Measurements from ENCODE around the gene SRSF1.
"Not testable (repeated sequence)": the region's sequence is repeated elsewhere in the genome, so short reads cannot be mapped to it uniquely, and the experiment has no call there.

Gene SRSF1, protein sequence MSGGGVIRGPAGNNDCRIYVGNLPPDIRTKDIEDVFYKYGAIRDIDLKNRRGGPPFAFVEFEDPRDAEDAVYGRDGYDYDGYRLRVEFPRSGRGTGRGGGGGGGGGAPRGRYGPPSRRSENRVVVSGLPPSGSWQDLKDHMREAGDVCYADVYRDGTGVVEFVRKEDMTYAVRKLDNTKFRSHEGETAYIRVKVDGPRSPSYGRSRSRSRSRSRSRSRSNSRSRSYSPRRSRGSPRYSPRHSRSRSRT

DNA sequence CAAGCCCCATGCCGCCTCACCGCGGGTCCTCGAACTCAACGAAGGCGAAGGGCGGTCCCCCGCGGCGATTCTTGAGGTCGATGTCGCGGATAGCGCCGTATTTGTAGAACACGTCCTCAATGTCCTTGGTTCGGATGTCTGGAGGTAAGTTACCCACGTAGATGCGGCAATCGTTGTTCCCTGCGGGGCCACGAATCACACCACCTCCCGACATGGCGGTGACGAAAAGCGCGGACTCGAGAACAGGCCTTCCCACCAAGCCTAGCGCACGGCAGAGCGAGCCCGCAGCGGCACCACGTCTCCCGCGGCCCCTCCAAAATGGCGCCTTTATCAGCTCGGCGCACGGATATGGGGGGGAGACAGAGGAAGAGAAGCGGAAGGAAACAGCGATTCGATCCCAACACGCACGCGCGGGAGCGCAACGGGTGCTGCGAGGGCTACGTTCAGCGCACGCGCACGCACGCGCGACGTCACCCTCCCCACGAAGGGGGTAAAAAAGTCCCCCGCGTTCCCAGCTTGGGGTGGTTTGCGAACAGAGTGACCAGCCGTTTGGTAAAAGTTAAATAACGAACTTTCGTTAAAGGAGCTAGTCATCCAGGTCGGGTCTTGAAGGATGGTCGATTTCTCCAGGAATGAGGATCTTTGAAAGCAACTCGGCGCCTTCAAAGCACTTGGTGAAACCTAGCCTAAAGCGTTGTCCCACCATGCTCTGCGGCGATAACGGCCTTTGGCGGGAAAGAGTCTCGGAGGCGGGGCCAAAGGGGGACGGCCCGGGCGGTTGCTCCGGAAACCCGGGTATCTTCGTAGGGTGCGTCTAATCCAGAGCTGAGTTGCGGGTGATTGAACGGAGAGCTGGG lies at the start of gene SRSF1:
SRSF1 (minus strand) TSS at position 323 of the 857 bp plus-strand sequence; CDS start at position 214, 109 bp downstream.
- DNase-seq (ENCODE audit: low read depth in 2 of 2), result peak; percentile 95 to 97

DNA sequence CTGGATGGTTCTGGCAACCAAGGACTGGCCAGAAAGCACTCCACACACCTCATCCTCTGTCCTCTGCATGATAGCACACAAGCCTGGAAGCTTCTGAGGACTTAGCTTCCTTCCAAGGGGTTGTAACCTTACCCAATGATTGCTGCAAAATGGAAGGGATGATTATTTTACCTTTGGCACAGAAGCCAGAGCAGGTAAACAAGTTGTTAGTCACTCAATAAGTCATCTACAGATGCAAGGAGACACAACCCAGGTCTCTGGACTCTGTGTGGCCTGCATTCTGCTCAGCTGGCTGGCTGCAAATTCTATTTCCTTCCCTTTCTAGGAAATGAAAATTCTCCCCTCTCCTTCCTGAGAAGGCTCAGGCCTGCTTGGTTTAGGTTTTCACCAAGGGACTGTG lies 49.4 kb upstream of the SRSF1 start:
- DNase-seq (ENCODE audit: low read depth in 2 of 2), result no peak

DNA sequence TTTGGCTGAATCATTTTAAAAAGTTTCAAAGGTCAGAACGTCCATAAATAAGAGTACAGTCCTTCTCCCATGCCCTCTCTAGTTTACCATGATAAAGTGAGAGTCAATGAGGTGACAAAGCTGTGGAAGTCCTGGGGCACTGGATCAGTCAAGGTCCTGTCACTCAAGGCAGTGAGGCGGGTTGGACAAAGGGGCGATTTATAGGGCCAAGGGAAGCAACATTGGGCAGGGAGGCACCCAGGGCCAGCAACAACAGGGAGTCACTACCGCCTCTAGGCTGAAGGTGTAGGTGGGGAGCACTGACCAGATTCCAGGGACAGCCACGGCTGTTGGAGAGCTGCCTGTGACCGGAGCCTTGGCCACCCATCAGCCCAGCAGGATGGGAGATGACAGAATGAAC lies 47.6 kb upstream of the SRSF1 start:
- DNase-seq (ENCODE audit: low read depth in 2 of 2), result no peak

DNA sequence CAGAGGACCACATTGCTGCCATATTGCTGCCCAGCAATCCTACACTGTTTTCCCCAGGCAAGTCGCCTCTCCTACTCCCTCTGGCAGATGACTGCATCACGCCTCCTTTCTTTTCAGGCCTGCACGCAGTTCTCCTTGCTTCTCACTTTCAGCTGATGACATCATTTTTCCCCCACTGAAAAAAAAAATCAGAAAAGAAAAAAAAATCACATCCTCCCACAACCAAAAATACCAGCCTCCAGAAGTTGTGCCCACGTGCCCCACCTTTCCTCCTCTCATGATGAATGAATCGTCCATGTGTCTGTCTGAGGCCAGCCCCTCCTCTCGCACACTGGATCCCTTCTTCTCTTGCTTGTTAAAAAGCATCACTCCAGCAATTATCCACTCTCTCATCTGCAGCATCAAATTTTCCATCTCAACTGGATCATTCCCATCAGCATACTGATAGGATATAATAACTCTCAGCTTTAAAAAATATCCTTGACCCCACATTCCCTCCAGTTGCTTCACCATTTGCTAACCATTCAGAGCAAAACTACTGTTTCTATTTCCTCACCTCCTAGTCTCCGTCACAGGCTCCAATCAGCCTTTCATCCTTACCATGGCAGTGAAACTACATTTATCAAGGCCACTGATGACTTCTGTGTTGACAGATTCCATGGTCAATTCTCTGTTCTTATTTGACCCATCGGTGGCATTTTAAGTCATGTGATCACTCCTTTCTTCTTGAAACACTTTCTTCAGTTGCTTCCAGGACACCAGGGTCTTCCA lies 46.1 kb upstream of the SRSF1 start:
- peak in 1 of 2 experiments; percentile 8 for DNase-seq (ENCODE audit: low read depth in 2 of 2)

DNA sequence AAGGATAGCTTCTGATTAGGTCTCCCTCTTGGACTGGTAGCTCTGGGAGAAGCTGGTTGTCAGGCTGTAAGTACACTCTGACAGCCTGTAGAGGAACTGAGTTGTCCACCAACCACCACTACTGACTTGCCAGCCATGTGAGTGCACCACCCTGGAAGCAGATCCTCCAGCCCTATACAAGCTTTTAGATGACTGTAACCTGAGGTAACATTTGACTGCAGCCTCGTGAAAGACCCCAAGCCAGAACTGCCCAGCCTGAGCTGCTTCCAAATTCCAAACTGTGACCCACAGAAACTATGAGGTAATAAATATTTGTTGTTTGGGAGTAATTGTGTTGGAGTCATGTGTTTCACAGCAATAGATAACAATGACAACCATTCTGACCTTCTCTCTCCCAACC lies 45.4 kb upstream of the SRSF1 start:
- no peak for DNase-seq (ENCODE audit: low read depth in 2 of 2)

DNA sequence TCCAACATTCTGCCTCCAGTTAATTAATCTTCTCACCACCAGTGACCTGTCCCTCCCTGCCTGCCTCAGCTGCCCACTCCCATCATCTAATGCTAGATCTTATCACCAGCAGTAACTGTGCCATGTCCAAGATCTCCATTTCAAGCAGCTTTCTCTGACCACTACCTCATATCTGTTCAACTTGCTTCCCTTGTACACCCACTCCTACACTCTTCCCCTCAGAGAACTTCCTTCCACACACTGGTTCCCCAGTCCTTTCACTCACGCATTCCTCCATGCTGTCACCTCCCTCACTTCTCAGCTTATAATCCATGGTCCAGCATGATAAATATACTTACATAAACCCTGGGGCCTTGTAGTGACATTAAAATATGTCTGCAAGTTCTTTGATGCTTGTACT lies 44.4 kb upstream of the SRSF1 start:
- DNase-seq (ENCODE audit: low read depth in 2 of 2), result no peak

DNA sequence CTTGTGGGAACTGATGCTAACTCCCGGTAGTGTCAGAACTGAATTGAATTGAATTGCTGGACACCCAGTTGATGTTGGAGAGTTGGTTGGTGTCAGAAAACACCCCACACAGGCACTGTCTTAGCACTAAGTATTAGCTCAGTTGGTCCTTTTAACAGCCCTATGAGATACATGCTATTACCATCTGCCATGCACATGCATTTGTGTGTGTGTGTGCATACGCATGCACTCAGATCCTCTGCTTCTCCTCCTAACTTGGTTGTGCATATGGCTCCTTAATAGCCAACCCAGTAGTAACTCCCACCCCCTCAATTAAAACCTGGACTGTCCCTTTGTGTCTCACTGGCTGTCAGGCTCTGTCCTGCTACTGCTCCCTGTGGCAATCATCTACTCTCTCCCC lies 43.9 kb upstream of the SRSF1 start:
- no peak for DNase-seq (ENCODE audit: low read depth in 2 of 2)

DNA sequence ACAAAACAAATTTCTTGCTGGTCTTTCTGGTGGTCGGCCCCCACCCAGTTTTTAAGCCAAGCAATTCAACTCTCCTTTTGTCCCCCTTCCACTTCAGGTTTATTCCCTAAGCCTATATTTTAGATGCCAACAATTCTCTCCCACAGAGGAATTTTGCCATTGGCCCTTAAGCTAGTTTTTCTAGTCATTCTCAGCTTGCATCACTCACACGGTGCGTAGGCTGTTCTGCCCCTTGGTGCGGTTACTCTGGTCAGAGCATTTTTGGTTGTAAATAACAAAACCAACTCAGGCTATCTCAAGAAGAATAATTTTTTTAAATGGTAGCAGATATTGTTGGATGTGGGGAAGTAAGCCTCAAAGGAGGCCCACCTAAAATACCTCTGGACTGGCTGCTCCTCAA lies 42.5 kb upstream of the SRSF1 start:
- no peak for DNase-seq (ENCODE audit: low read depth in 2 of 2)

DNA sequence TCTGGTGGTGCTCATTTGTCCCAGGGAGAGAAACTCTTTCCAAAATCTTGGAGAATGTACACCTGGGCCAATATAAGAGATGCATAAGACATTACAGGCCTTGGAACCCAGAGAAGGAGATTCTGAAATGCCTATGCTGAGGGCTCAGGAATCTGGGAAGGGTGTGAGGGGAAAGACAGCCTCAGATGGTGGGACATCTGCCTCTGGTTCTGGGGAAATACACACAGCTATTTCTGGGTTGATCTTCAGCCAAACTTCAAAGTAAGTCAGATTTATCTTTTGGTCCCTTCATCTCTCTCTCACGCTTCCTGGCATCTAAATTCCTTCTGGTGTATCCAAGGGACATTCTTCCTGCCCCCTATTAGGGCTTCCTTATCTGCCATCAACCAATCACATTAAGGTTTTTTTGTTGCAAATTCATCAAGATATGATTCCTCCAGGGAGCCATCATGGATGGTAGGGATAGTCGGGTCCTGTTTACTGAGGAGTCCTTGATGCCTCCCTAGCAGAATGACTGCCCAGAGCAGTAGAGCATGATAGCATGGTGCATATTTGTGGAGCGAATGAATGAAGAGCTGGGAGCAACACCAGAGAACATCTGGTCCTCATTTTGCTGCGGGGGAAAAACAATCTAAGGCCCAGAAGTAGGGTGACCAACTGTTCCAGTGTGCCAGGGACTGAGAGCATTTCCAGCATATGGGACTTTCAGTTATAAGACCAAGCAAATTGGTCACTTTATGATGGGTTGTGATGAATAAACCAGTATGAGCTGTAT lies 40.5 kb upstream of the SRSF1 start:
- no peak for DNase-seq (ENCODE audit: low read depth in 2 of 2)

DNA sequence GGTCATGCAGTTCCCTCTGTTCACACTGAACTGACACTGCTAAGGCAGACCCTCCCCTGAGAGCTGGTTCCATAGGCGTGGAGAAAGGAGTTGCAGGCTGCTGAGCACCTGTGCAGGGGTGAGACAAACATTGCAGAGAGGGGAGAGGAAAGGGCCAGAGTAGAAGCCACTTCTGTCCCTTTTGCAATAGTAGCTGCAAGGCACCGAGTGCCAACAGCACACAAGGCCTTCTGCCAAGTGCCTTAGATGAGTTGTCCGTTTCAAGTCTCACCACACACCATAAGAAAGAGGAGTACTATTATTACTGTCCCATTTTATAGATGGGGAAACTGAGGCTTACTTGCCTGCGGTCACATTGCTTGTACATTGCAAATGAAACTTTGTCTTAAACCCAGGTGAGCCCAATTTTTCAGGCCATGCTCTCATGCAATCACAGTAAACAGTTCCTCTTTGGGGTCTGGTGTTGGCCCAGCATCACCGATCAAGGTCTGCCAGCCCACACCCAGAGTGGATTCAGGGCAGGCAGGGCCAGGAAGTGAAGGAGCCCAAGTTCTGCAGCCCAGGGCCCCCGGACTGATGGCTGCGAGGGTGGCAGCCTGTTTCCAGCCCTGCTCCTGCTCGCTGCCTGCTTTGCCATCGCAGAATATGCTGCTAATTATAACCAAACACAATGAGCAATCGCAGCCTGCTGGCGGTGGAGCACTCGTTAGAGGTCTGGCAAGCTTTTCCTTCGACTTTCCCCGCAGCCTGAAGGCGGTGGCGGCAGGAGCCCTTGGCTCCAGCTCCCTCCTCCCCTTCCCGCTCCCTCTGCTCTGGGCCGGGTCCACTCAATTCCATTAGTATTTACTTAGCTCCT lies 39.4 kb upstream of the SRSF1 start:
- no peak for DNase-seq (ENCODE audit: low read depth in 2 of 2)

DNA sequence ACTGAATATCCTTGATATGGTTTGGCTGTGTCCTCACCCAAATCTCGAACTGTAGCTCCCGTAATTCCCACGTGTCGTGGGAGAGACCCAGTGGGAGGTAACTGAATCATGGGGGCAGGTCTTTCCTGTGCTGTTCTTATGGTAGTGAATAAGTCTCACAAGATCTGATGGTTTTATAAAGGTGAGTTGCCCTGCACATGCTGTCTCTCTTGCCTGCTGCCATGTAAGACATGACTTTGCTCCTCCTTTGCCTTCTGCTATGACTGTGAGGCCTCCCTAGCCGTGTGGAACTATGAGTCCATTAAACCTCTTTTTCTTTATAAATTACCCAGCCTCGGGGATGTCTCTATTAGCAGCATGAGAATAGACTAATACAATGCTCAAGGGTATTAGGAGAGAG lies 37.2 kb upstream of the SRSF1 start:
- not testable (repeated sequence) for DNase-seq (ENCODE audit: low read depth in 2 of 2)

DNA sequence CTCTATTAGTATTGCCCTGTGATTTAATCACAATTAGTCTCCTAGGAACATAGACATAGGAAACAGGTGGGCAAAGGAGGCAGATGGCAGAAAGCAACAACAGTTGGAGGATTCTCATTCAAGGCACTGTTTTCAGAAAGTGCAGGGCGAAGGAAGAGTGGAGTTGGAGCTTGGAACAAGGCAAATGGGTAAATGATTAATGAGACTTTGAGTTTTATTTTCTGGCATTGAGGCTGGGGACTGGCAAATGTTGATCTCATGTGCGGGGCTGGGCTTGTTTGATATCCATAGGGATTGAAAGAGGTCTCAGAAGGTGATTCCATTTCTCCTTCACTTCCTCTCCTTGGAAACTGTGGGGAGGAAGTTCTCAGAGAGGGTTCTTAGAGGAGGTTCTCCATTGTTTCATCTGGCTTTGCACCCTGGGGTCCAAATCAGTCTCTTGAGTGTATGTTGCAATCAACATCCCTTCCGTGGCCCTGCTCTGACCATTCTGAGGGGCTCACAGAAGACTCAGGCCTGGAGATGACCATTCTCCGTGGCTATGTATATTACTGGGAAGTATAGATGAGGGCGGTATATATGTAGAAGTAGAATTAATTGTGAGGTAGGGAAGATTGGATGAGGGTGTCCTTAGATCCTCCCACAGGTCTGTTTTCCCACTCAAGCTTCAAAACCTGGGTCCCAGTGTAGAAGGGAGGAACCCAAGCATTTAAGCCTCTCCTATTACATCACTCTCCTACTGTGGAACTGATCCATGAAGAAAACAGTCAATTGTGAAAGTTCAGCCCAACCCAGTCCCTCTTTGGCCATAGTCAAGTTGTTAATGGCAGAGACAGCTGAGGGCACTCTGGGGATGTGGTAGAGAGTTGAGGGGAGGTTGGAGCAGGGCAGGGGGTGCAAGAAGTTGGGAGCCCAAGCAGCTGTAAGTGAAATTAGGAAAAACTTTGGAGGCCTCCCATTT lies 36.5 kb upstream of the SRSF1 start:
- DNase-seq (ENCODE audit: low read depth in 2 of 2), result no peak

DNA sequence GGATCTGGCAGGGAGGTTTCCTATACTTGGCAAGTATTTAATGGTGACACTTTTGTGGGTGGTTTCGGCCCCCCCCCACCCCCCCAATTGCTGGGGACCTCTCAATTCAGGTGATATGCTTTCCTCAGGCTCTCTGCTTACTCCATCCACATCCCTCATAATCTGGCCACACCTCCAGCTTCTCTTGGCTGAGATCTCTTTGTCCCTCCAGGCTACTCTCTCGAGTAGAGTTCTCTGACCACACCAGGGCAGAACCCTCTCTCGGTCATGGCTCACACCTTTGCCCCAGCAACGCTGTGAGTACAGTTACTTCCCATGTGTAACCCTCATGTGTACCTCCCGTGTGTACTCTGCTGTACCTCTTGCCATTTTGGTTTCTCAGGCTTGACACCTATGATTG lies 34.1 kb upstream of the SRSF1 start:
- DNase-seq (ENCODE audit: low read depth in 2 of 2), result no peak

DNA sequence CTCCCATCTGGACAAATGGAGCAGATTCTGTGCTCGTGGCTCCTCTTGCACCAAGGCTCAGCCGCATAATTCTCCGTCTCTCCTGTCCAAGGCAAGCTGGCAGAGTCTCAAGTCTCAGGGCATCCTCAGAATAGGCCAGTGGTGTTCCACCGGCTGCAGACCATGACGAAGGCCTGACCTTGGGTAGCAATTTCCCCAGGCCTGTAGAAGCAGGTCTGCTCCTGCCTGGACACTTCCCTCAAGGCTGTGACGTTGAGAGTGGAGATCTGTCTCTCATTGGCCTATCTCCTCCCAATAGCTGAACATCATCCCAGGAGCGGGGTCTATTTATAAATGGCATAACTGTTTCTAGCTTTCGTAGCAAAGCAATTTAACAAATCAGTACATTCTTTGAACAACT lies 33.3 kb upstream of the SRSF1 start:
- no peak for DNase-seq (ENCODE audit: low read depth in 2 of 2)

DNA sequence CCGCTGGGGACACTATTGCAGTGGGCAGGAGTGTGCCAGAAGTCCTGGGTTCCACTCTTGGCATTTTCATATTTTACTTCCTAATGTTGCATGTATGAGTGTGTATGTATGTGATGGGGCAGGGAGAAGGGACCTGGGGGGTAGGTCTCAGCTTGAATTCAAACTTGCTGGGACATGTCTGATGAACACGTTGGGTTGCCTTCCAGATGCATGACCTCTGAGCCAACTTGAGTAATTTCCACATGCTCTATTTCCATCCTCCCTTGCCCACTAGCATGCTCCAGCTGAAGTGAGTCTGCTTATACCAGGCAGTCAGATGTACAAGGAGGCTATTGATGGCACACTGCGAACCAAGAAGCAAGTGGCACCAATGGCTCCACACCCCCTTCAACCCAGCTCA lies 32.9 kb upstream of the SRSF1 start:
- DNase-seq (ENCODE audit: low read depth in 2 of 2), result no peak

DNA sequence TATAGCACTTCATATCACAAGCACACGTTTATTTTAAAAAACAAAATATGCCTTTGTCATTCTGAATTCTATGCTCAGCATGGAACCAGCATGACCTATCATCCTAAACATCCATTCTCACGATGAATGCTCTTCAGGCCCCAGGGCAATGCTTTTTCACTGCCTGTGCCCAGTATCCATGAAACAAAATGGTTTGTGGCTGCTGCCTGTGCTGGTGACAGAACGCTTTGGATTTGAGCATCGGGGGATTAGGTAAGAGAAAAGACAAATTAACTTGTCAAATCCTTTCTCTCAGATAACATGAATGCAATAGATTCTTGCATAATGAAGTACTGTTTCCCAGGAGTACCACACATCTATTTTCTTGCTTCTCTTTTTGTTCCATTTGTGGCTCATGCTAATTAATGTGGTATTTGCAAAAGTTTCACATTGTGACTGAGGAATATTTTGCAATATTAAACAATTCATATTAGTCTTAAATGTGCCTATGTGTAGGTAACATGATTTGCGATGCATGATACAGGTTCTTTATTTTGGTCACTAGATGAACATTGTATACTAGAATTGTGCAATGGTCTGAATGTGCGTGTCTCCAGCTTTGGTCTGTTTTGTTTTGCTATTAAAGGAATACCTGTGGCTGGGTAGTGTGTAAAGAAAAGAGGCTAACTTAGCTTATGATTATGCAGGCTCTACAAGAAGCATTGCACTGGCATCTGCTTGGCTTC lies 25.8 kb upstream of the SRSF1 start:
- no peak for DNase-seq (ENCODE audit: low read depth in 2 of 2)

DNA sequence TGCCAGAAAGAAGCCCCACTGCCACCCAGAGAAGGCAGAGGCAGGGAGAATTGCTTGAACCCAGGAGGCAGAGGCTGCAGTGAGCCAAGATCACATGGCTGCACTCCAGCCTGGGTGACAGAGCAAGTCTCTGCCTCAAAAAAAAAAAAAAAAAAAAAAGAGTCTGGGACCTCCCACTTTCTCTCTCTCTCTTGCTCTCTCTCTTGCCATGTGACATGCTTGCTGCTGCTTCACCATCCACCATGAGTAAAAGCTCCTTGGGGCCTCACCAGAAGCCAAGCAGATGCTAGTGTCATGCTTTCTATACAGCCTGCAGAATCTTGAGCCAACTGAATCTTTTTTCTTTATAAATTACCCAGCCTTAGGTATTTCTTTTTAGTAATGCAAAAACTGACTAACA lies 21.5 kb upstream of the SRSF1 start:
- DNase-seq (ENCODE audit: low read depth in 2 of 2), result no peak

DNA sequence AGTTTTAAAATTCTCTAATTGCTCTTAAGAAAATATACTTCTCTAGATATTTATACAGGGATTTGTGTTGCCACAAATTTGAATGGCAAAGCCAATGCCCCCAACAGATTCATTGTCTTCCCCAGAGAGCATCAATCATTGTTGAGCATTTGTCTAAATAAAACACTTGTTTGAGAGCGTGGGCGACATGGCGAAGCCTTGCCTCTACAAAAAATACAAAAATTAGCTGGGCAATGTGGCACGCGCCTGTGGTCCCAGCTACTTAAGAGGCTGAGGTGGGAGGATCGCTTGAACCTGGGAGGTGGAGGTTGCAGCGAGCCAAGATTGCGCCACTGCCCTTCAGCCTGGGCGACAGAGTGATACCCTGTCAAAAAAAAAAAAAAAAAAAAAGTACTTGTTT lies 13.4 kb upstream of the SRSF1 start:
- no peak for DNase-seq (ENCODE audit: low read depth in 2 of 2)

DNA sequence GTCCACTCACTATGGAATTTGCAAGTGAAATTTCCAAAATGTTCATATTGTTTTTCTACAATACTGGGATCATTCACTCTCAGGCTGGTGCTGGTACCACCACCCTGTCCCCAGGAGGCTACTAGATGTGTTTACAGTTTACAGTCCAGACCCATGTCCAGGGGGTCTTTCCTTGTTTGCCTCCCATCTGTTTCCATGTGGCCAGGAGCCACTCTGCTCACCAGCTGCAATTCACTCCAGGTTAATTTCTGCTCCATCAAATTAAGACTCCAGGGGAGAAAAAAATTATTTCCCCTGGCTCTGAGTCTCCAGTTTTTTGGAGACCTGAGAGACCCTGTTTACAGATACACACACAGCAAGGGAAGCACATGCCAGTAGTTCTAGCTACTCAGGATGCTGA lies 12.5 kb upstream of the SRSF1 start:
- no peak for DNase-seq (ENCODE audit: low read depth in 2 of 2)

All from stimulated activated CD4-positive, alpha-beta T cell treated with anti-CD3 and anti-CD28 coated beads, Interleukin-12 subunit alpha, Interleukin-12 subunit beta, amount 100 ng/mL, for 24 hours (primary cell).